ENCODE measurements around the gene ELMO2. TPM values are rescaled to one million over a fixed set of nuclear protein-coding genes. Genes with fewer than 3 reads are reported as not detected.
A peak's percentile ranks its signal among the peaks of the same experiment; 100 is the strongest.

ELMO2 gene
- total RNA-seq, 3 donors from 2014 or later (not counting 1 experiment from before 2014, with no cell fraction given): 108 to 156 (median 142) TPM

- DNase-seq: no peak
- Mint-ChIP-seq H3K27ac (peak overlapping the region; percentile 7 to 61), H3K36me3 (peaks cover 9% of the 10 kb centered on the region), H3K27me3 (ENCODE audit: low read depth in 2 of 2) (no peaks in the 10 kb centered on the region), H3K4me3 (no peak overlapping the region), H3K4me1 (peaks cover 14 to 18% of the 10 kb centered on the region in 2 donors), H3K9me3 (no peaks in the 10 kb centered on the region)
- WGBS (ENCODE audit: insufficient coverage): 92% methylated on average over 5 of the region's 6 CpGs
- Histone ChIP-seq H3K27me3 (ENCODE audit: control insufficient read depth, insufficient read depth, low read length) (no peaks in the 10 kb centered on the region), H3K27ac (ENCODE audit: low read length) (no peak overlapping the region), H3K4me1 (ENCODE audit: control insufficient read depth, insufficient read depth, low read length) (peaks cover 21% of the 10 kb centered on the region), H3K4me3 (ENCODE audit: low read length) (no peak overlapping the region), H3K36me3 (ENCODE audit: control insufficient read depth, insufficient read depth, low read length) (peaks cover 75% of the 10 kb centered on the region), H3K9me3 (ENCODE audit: control insufficient read depth, insufficient read depth, low read length) (no peaks in the 10 kb centered on the region)
- ATAC-seq: no peak
- TF ChIP-seq CTCF (IDR thresholded peaks at IDR 0.05): no peak
- intact Hi-C loops (cut with micrococcal nuclease): no loop called here
Measured at GRCh38 chr20:46367967-46368901, 38.2 kb downstream of the ELMO2 start.

GRCh38 chr20:46367234-46367633 is 39.2 kb downstream of the ELMO2 start:
- intact Hi-C loops (cut with micrococcal nuclease): no loop called here
- peaks cover 30% of the 10 kb centered on the region for H3K4me1 ChIP-seq (ENCODE audit: control insufficient read depth, insufficient read depth, low read length)
- no peak for TF ChIP-seq CTCF (IDR thresholded peaks at IDR 0.05)
- WGBS (ENCODE audit: insufficient coverage): 91% methylated on average over 5 of the region's 5 CpGs
- Mint-ChIP-seq H3K36me3 (no peaks in the 10 kb centered on the region), H3K4me3 (no peak overlapping the region), H3K27me3 (ENCODE audit: low read depth in 2 of 2) (no peaks in the 10 kb centered on the region), H3K27ac (peak overlapping the region; percentile 70 to 92), H3K4me1 (peaks cover 22 to 28% of the 10 kb centered on the region in 2 donors), H3K9me3 (no peaks in the 10 kb centered on the region)
- H3K36me3 ChIP-seq (ENCODE audit: control insufficient read depth, insufficient read depth, low read length): peaks cover 67% of the 10 kb centered on the region
- H3K27me3 ChIP-seq (ENCODE audit: control insufficient read depth, insufficient read depth, low read length): no peaks in the 10 kb centered on the region
- no peak overlapping the region for H3K4me3 ChIP-seq (ENCODE audit: low read length)
- no peaks in the 10 kb centered on the region for H3K9me3 ChIP-seq (ENCODE audit: control insufficient read depth, insufficient read depth, low read length)
- no peak for DNase-seq
- ATAC-seq: no peak
- H3K27ac ChIP-seq (ENCODE audit: low read length): no peak overlapping the region

- no peak overlapping the region for H3K4me3 ChIP-seq (ENCODE audit: low read length)
- DNase-seq (no peak), ATAC-seq (no peak)
- Mint-ChIP-seq H3K36me3 (no peaks in the 10 kb centered on the region), H3K27me3 (ENCODE audit: low read depth in 2 of 2) (no peaks in the 10 kb centered on the region), H3K9me3 (no peaks in the 10 kb centered on the region), H3K4me3 (peak overlapping the region; percentile 7), H3K27ac (peak overlapping the region; percentile 70 to 92), H3K4me1 (peaks cover 26 to 32% of the 10 kb centered on the region in 2 donors)
- peaks cover 63% of the 10 kb centered on the region for H3K36me3 ChIP-seq (ENCODE audit: control insufficient read depth, insufficient read depth, low read length)
- H3K27ac ChIP-seq (ENCODE audit: low read length): no peak overlapping the region
- H3K4me1 ChIP-seq (ENCODE audit: control insufficient read depth, insufficient read depth, low read length): peaks cover 34% of the 10 kb centered on the region
- 93% methylated on average over 5 of the region's 5 CpGs for WGBS (ENCODE audit: insufficient coverage)
- H3K9me3 ChIP-seq (ENCODE audit: control insufficient read depth, insufficient read depth, low read length): no peaks in the 10 kb centered on the region
- TF ChIP-seq CTCF (IDR thresholded peaks at IDR 0.05): no peak
- H3K27me3 ChIP-seq (ENCODE audit: control insufficient read depth, insufficient read depth, low read length): no peaks in the 10 kb centered on the region
- intact Hi-C loops (cut with micrococcal nuclease): no loop called here
Measured at GRCh38 chr20:46366826-46367225, 39.6 kb downstream of the ELMO2 start.

Measured in natural killer cell (primary cell).